Stimulated activated CD8-positive, alpha-beta memory T cell treated with anti-CD3 and anti-CD28 coated beads, Interleukin-2, amount 100 ng/mL, for 48 hours (primary cell): ENCODE data around the gene CCNL2.
A peak's percentile ranks its signal among the peaks of the same experiment; 100 is the strongest.
"Not testable (repeated sequence)": the region's sequence is repeated elsewhere in the genome, so short reads cannot be mapped to it uniquely, and the experiment has no call there.

ENCODE experiments used
- DNase-seq, 2 donors: peaks; one replicate each; pipeline ENCODE4 v3.0.0-alpha.2; 2020; ENCODE audit warnings: low read depth in 2 of 2

The CCNL2 gene

GRCh38 chr1:1419813-1420653 is 20.9 kb upstream of the CCNL2 start:
- DNase-seq: no peak

- DNase-seq: no peak
Observed at GRCh38 chr1:1419363-1419812, 20.3 kb upstream of the CCNL2 start.

- no peak for DNase-seq
Observed at GRCh38 chr1:1418464-1419362, 19.6 kb upstream of the CCNL2 start.

- not testable (repeated sequence) for DNase-seq
Observed at GRCh38 chr1:1417825-1418463, 18.8 kb upstream of the CCNL2 start.

GRCh38 chr1:1417396-1417795 is 18.3 kb upstream of the CCNL2 start:
- DNase-seq: not testable (repeated sequence)

GRCh38 chr1:1415751-1416150 is 16.6 kb upstream of the CCNL2 start:
- DNase-seq: no peak

GRCh38 chr1:1412311-1412902 is 13.3 kb upstream of the CCNL2 start:
- DNase-seq: not testable (repeated sequence)

- no peak for DNase-seq
Observed at GRCh38 chr1:1411626-1412025, 12.5 kb upstream of the CCNL2 start.

- not testable (repeated sequence) for DNase-seq
Observed at GRCh38 chr1:1410238-1410637, 11.1 kb upstream of the CCNL2 start.

GRCh38 chr1:1407636-1408318 is 8.6 kb upstream of the CCNL2 start:
- no peak for DNase-seq

GRCh38 chr1:1406821-1407635 is 7.9 kb upstream of the CCNL2 start, which contains the start of gene MRPL20:
Gene MRPL20 (minus strand): TSS chr1:1407293. CDS start chr1:1407217, 76 bp downstream.
- peak; percentile 92 to 93 for DNase-seq

GRCh38 chr1:1406101-1406820 is 7.1 kb upstream of the CCNL2 start:
- DNase-seq: no peak

- no peak for DNase-seq
Observed at GRCh38 chr1:1403653-1404052, 4.5 kb upstream of the CCNL2 start.

GRCh38 chr1:1402901-1403392 is 3.8 kb upstream of the CCNL2 start:
- DNase-seq: not testable (repeated sequence)

GRCh38 chr1:1402072-1402900 is 3.2 kb upstream of the CCNL2 start:
- DNase-seq: no peak

GRCh38 chr1:1401457-1402010 is 2.4 kb upstream of the CCNL2 start:
- DNase-seq: no peak

- DNase-seq: no peak
Observed at GRCh38 chr1:1400576-1401456, 1.7 kb upstream of the CCNL2 start.
